Keratinocyte (primary cell): Measurements from ENCODE around the gene LCN10. TPM values are rescaled to one million over a fixed set of nuclear protein-coding genes. Genes with fewer than 3 reads are reported as not detected.
A peak's percentile ranks its signal among the peaks of the same experiment; 100 is the strongest.
"Not testable (repeated sequence)": the region's sequence is repeated elsewhere in the genome, so short reads cannot be mapped to it uniquely, and the experiment has no call there.

Experiments used
- DNase-seq: peaks from one replicate; pipeline ENCODE4 v3.0.0-alpha.2; 2011; ENCODE audit warnings: low read depth, missing footprints, low spot score
- FAIRE-seq: peaks from 2 replicates; lab custom pipeline; 2011; peaks lifted over from hg19 to GRCh38; lab: Jason Lieb, UNC
- H2AFZ ChIP-seq: 2 replicates; pipeline ENCODE4 v1.6.0; 2012; ENCODE audit warnings: low read length, control low read depth, inconsistent platforms; ENCODE audit not compliant: control insufficient read depth
- H3K27ac ChIP-seq: 2 replicates; pipeline ENCODE4 v1.5.1; 2011; ENCODE audit warnings: low read length; ENCODE audit not compliant: control insufficient read depth, insufficient read depth
- H3K27me3 ChIP-seq: 3 replicates; pipeline ENCODE4 v1.6.0; 2011; ENCODE audit warnings: low read length; ENCODE audit not compliant: control insufficient read depth, insufficient read depth; ENCODE audit errors: extremely low read depth
- H3K36me3 ChIP-seq, 2 experiments: 2 replicates in 1 of 2; 3 replicates in 1 of 2; pipeline ENCODE4 v1.5.1; 2011; ENCODE audit warnings: low read length in 2 of 2, mild to moderate bottlenecking in 1 of 2; ENCODE audit not compliant: control insufficient read depth in 2 of 2, insufficient read depth in 2 of 2; ENCODE audit errors: extremely low read depth in 1 of 2
- H3K4me1 ChIP-seq: 3 replicates; pipeline ENCODE4 v1.5.1; 2011; ENCODE audit warnings: low read length; ENCODE audit not compliant: control insufficient read depth, insufficient read depth; ENCODE audit errors: extremely low read depth
- H3K4me2 ChIP-seq: 3 replicates; pipeline ENCODE4 v1.6.0; 2011; ENCODE audit warnings: low read depth, low read length; ENCODE audit not compliant: control insufficient read depth, insufficient read depth; ENCODE audit errors: extremely low read depth
- H3K4me3 ChIP-seq, 3 experiments: fragments of 200-600 bp in 1 of 3; sonication (generic) in 1 of 3; 2 replicates in 2 of 3; 3 replicates in 1 of 3; pipeline ENCODE4 v1.5.1; 2011 to 2016; ENCODE audit warnings: low read length in 3 of 3, mild to moderate bottlenecking in 3 of 3, control low read depth in 2 of 3, inconsistent platforms in 1 of 3, low read depth in 1 of 3, mixed read lengths in 1 of 3, mixed run types in 1 of 3, moderate library complexity in 1 of 3; ENCODE audit not compliant: control insufficient read depth in 2 of 3, insufficient read depth in 2 of 3; ENCODE audit errors: extremely low read depth in 1 of 3
- H3K79me2 ChIP-seq: 2 replicates; pipeline ENCODE4 v1.6.0; 2012; ENCODE audit warnings: low read length; ENCODE audit not compliant: control insufficient read depth, insufficient read depth
- H3K9ac ChIP-seq: 3 replicates; pipeline ENCODE4 v1.6.0; 2011; ENCODE audit warnings: low read length; ENCODE audit not compliant: control insufficient read depth, insufficient read depth; ENCODE audit errors: extremely low read depth
- H3K9me1 ChIP-seq: 3 replicates; pipeline ENCODE4 v1.6.0; 2011; ENCODE audit warnings: low read length; ENCODE audit not compliant: control insufficient read depth, insufficient read depth; ENCODE audit errors: extremely low read depth
- H3K9me3 ChIP-seq: 2 replicates; pipeline ENCODE4 v1.5.1; 2012; ENCODE audit warnings: low read depth, low read length; ENCODE audit not compliant: control insufficient read depth
- H4K20me1 ChIP-seq: 3 replicates; pipeline ENCODE4 v1.6.0; 2011; ENCODE audit warnings: low read length; ENCODE audit not compliant: control insufficient read depth, insufficient read depth; ENCODE audit errors: extremely low read depth
- CTCF ChIP-seq, 3 experiments: IDR thresholded peaks in 1 of 3; conservative IDR thresholded peaks in 1 of 3; optimal IDR thresholded peaks in 1 of 3; 2 replicates in 2 of 3; 3 replicates in 1 of 3; pipeline versions ENCODE3 to v1.5.1; 2011; ENCODE audit warnings: low read length in 3 of 3, mild to moderate bottlenecking in 3 of 3, moderate library complexity in 2 of 3, control low read depth in 1 of 3, inconsistent platforms in 1 of 3; ENCODE audit not compliant: insufficient read depth in 2 of 3; ENCODE audit errors: extremely low read depth in 1 of 3
- dilution Hi-C: fragments of 300-500 bp; cut with MboI; formaldehyde crosslinking; loops from one replicate; pipeline ENCODE4 v1.7.0; 2020; ENCODE audit warnings: low sequenced_read_pairs; ENCODE audit not compliant: extremely low pct_ligation_motif_present
- polyA plus RNA-seq, 5 experiments: library from polyadenylated mRNA; depleted of rRNA in 3 of 5; stranded (reverse) in 3 of 5; stranded (forward) in 1 of 5; unstranded in 1 of 5; fragments of >200 nt; gene quantifications; 1 replicate in 1 of 5; 2 replicates in 3 of 5; 3 replicates in 1 of 5; pipeline versions ENCODE4 v1.2.1 to v1.2.3, GENCODE V29; 2011 to 2012; ENCODE audit warnings: missing spikeins in 2 of 5, low read depth in 1 of 5, low replicate concordance in 1 of 5

LCN10 gene
- polyA plus RNA-seq, 1 donor (not counting 4 experiments of a cell fraction or from before 2014, with no cell fraction given): not detected

- dilution Hi-C loops: not testable (repeated sequence)
These were observed 23.8 kb upstream of the LCN10 start for GRCh38 chr9:136766410-136767120.

DNA sequence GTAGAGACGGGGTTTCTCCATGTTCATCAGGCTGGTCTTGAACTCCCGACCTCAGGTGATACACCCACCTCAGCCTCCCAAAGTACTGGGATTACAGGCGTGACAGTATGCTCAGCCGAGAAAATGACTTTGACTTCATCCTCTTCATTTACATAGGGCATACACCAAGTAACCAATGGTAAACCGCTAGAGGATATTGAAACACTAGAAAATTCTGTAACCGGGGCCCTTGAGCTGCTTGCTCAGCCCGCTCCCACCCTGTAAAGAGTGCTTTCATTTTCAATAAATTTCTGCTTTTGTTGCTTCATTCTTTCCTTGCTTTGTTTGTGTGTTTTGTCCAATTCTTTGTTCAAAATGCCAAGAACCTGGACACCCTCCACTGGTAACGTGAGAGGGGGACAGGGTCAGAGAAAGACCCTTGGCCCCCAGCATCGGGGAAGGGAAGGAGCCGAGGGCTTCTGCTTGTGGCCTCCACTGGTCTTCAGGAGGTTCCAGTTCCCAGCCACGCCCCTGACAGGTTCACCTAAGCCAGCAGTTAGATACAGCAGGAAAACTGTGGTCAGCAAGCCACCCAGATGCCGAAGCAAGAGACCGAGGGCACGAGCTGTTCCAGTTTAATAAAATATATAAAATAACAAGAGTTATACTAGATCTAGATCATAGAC lies 23.1 kb upstream of the LCN10 start:
- not testable (repeated sequence) for H3K27ac ChIP-seq
- H3K27me3 ChIP-seq: peaks cover 14% of the 10 kb centered on the region

More at GRCh38 chr9:136766410-136767120, 23.8 kb upstream of the LCN10 start:
- not testable (repeated sequence) for H3K36me3 ChIP-seq, H3K9me1 ChIP-seq, H3K4me3 ChIP-seq, H3K4me1 ChIP-seq, H4K20me1 ChIP-seq, H3K27ac ChIP-seq, H3K79me2 ChIP-seq, H3K4me2 ChIP-seq, H3K9ac ChIP-seq, H2AFZ ChIP-seq, FAIRE-seq, DNase-seq, H3K9me3 ChIP-seq
- peaks cover 14% of the 10 kb centered on the region for H3K27me3 ChIP-seq
- peak in 2 of 3 experiments; percentile 10 to 20 for TF ChIP-seq CTCF (optimal IDR thresholded peaks at IDR 0.05 in 1 of 3, IDR thresholded peaks at IDR 0.05 in 1 of 3, conservative IDR thresholded peaks at IDR 0.05 in 1 of 3; ENCODE audit: extremely low read depth in 1 of 3, insufficient read depth in 2 of 3, low read length in 3 of 3)

More for the DNA sequence above, 23.1 kb upstream of the LCN10 start:
- H4K20me1 ChIP-seq, H3K4me1 ChIP-seq, H3K4me3 ChIP-seq, H3K79me2 ChIP-seq, DNase-seq, H3K9me1 ChIP-seq, H3K4me2 ChIP-seq, FAIRE-seq, H3K9me3 ChIP-seq, dilution Hi-C loops, H2AFZ ChIP-seq, H3K36me3 ChIP-seq, H3K9ac ChIP-seq: not testable (repeated sequence)
